Transverse colon (tissue), 4 donors: ENCODE data around the gene COLEC11. TPM values are rescaled to one million over a fixed set of nuclear protein-coding genes. Genes with fewer than 3 reads are reported as not detected.

ENCODE experiments used
- DNase-seq: peaks from one replicate; pipeline ENCODE4 v3.0.0-alpha.2; 2019
- H3K27ac ChIP-seq, 4 donors: fragments of 200-600 bp; sonication (generic); 2 replicates each; pipeline ENCODE4 v1.5.1; 2016 to 2018; ENCODE audit warnings: inconsistent platforms in 4 of 4
- H3K27me3 ChIP-seq: fragments of 200-600 bp; sonication (generic); 2 replicates; pipeline ENCODE4 v1.5.1; 2017; ENCODE audit warnings: inconsistent platforms
- H3K36me3 ChIP-seq, 4 donors: fragments of 200-600 bp; sonication (generic); 2 replicates each; pipeline ENCODE4 v1.5.1; 2017 to 2019; ENCODE audit warnings: inconsistent platforms in 4 of 4
- H3K4me1 ChIP-seq, 4 donors: fragments of 200-600 bp; sonication (generic); 2 replicates each; pipeline ENCODE4 v1.5.1; 2017 to 2020; ENCODE audit warnings: inconsistent platforms in 4 of 4
- H3K4me3 ChIP-seq, 4 donors: fragments of 200-600 bp; sonication (generic); 1 replicate in 1 of 4; 2 replicates in 3 of 4; pipeline versions ENCODE4 v1.5.1 to v1.6.1; 2017 to 2019; ENCODE audit warnings: inconsistent platforms in 4 of 4
- H3K9me3 ChIP-seq, 2 donors: fragments of 200-600 bp; sonication (generic); 2 replicates each; pipeline ENCODE4 v1.5.1; 2017 to 2019; ENCODE audit warnings: inconsistent platforms in 2 of 2
- CTCF ChIP-seq, 5 experiments: fragments of 200-600 bp in 3 of 5; fragments of 450-650 bp in 2 of 5; sonication (generic) in 3 of 5; IDR thresholded peaks; 1 replicate in 2 of 5; 2 replicates in 3 of 5; pipeline ENCODE4 v1.5.1; 2016 to 2017; ENCODE audit warnings: antibody characterized with exemption in 5 of 5, inconsistent platforms in 3 of 5, mild to moderate bottlenecking in 2 of 5, moderate library complexity in 1 of 5
- EP300 ChIP-seq: sonication (generic); formaldehyde crosslinking; IDR thresholded peaks from one replicate; pipeline ENCODE4 v1.6.1; 2017; ENCODE audit warnings: antibody characterized with exemption, low read depth
- POLR2A ChIP-seq: fragments of 450-650 bp; IDR thresholded peaks from one replicate; pipeline ENCODE4 v1.6.1; 2016; ENCODE audit warnings: antibody characterized with exemption, mild to moderate bottlenecking, moderate library complexity
- POLR2AphosphoS5 ChIP-seq, 3 donors: sonication (generic); formaldehyde crosslinking; IDR thresholded peaks; one replicate each; pipeline ENCODE4 v1.6.1; 2016; ENCODE audit warnings: antibody characterized with exemption in 3 of 3
- WGBS, 2 donors: methylation state at CpG; one replicate each; pipeline ENCODE4 v1.1.5; 2018; ENCODE audit warnings: low coverage in 1 of 2; 5-methylcytosine and 5-hydroxymethylcytosine counted together
- in situ Hi-C, 4 donors: fragments of 200-750 bp; cut with MboI; loops; one replicate each; pipeline versions ENCODE4 v1.15.0 to v1.15.1; 2017; ENCODE audit warnings: low sequenced_read_pairs in 3 of 4, low pct_ligation_motif_present in 1 of 4, low pct_unique_long_range_greater_than_20kb in 1 of 4
- intact Hi-C: fragments of 100-400 bp; cut with DNase I; formaldehyde crosslinking; loops from one replicate; pipeline ENCODE4 v1.15.1; 2023; ENCODE audit warnings: low total_unique reads
- total RNA-seq, 4 donors: library from RNA; depleted of rRNA; stranded (reverse); fragments of >200 nt; gene quantifications; one replicate each; pipeline ENCODE4 v1.1.0, GENCODE V29; 2016

COLEC11 gene
- total RNA-seq, 4 donors from 2014 or later: 1.6 to 2.0 TPM; not detected in 2

- WGBS, 2 donors: 83 to 85% methylated on average over 1 to 25 of the region's 28 CpGs
- Histone ChIP-seq H3K4me3 (no peak overlapping the region), H3K4me1 (peaks cover 0 to 9% (median 6%) of the 10 kb centered on the region in 4 donors), H3K9me3 (no peaks in the 10 kb centered on the region), H3K27ac (no peak overlapping the region), H3K36me3 (no peaks in the 10 kb centered on the region), H3K27me3 (peaks cover 9% of the 10 kb centered on the region)
- DNase-seq: no peak
- intact Hi-C loops: loop anchor here (10.0 kb wide), 1 partner anchor 231 kb away; no protein-coding TSS in a partner anchor
- TF ChIP-seq POLR2AphosphoS5 (IDR thresholded peaks at IDR 0.05) (no peak), POLR2A (no peak), EP300 (no peak), CTCF (IDR thresholded peaks at IDR 0.05) (no peak)
- in situ Hi-C loops: loop anchor here in 1 of 4 donors (25.0 kb wide), 1 partner anchor 1519 kb away; no protein-coding TSS in a partner anchor
These were observed 61.2 kb downstream of the COLEC11 start for GRCh38 chr2:3655871-3656761.

- WGBS, 2 donors: 70 to 80% methylated on average over 15 to 36 of the region's 36 CpGs
- no peak for DNase-seq
- Histone ChIP-seq H3K27ac (no peak overlapping the region), H3K9me3 (no peaks in the 10 kb centered on the region), H3K4me3 (no peak overlapping the region), H3K4me1 (peaks cover 0 to 1% (median 0%) of the 10 kb centered on the region in 4 donors), H3K36me3 (no peaks in the 10 kb centered on the region), H3K27me3 (peaks cover 2% of the 10 kb centered on the region)
- intact Hi-C loops: loop anchor here (10.0 kb wide), 1 partner anchor 232 kb away; no protein-coding TSS in a partner anchor
- TF ChIP-seq POLR2AphosphoS5 (IDR thresholded peaks at IDR 0.05) (no peak), EP300 (no peak), CTCF (IDR thresholded peaks at IDR 0.05) (no peak)
- in situ Hi-C loops: loop anchor here in 1 of 4 donors (25.0 kb wide), 1 partner anchor 1520 kb away; no protein-coding TSS in a partner anchor
These were observed 62.1 kb downstream of the COLEC11 start for GRCh38 chr2:3656762-3657721.

GRCh38 chr2:3657881-3658280, 63.0 kb downstream of the COLEC11 start, which contains the start of gene ALLC:
Gene ALLC, plus strand, starts transcription at chr2:3658200. Its CDS starts 12,958 bp downstream, at chr2:3671158.
- 94 to 100% methylated on average over 1 to 7 of the region's 7 CpGs for WGBS, 2 donors
- H3K27ac ChIP-seq: peak within 1 kb of the TSS in 2 of 4 donors; percentile 11 to 54
- TF ChIP-seq POLR2AphosphoS5 (IDR thresholded peaks at IDR 0.05) (no peak), EP300 (no peak), CTCF (IDR thresholded peaks at IDR 0.05) (no peak), POLR2A (no peak)
- intact Hi-C loops (loop anchor here (10.0 kb wide), 1 partner anchor 233 kb away; no protein-coding TSS in a partner anchor), in situ Hi-C loops (loop anchor here in 1 of 4 donors (25.0 kb wide), 1 partner anchor 1521 kb away; no protein-coding TSS in a partner anchor)
- DNase-seq: no peak
- no peak within 1 kb of the TSS for H3K4me3 ChIP-seq
- no peaks in the 10 kb centered on the region for H3K9me3 ChIP-seq
- no peaks in the 10 kb centered on the region for H3K4me1 ChIP-seq
- no peaks in the 10 kb centered on the region for H3K36me3 ChIP-seq
- H3K27me3 ChIP-seq: no peaks in the 10 kb centered on the region
